GM19397 (cell line): ENCODE results near the gene GPR78.

Source experiments
- ATAC-seq: cut with Tn5 transposase; IDR thresholded peaks from one replicate; pipeline ENCODE4 v1.9.1; 2021; ENCODE audit warnings: mild to moderate bottlenecking, moderate library complexity; ENCODE audit not compliant: unreplicated experiment

Gene GPR78

GRCh38 chr4:8546766-8547107 lies 33.5 kb upstream of the GPR78 start:
- ATAC-seq = no peak

GRCh38 chr4:8547108-8547911 lies 32.9 kb upstream of the GPR78 start:
- ATAC-seq = no peak

DNA sequence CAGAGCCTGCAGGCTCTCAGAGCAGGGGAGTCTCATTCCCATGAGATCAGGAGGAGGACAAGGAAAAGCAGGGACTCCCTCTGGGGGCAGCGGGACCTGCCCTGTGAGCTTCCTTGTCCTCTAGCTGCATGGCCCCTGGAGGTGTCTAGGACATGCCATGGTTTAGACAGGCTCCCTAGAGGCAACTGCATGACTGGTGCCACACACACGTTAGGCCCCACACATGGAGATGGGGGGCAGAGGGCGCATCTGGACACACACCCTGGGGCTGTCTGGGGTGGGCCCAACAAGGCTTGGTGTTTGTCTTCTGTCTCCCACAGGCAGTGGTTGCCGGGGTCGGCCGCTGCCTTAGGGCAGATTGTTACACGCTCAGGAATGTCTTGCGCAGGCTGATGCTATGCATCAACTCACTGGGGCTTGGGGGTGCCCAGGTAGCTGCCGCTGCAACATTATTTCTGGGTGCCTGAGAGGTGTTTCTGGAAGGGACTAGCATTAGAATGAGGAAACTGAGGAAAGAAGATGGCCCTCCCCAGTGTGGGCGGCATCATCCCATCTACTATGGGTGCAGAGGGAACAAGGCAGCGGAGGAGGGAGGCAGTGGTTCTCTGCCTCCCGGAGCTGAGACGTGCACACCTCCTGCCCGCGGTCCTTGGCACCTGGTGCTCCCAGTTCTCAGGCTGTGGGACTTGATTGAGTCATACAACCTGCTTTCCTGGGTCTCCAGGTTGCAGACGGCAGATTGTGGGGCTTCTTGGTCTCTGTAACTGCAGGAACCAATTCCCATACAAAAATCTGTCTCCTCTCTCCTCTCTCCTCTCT lies 32.1 kb upstream of the GPR78 start:
- ATAC-seq = no peak

- no peak for ATAC-seq
Observed at GRCh38 chr4:8548731-8549351, 31.4 kb upstream of the GPR78 start.

GRCh38 chr4:8549352-8549931 lies 30.8 kb upstream of the GPR78 start:
- no peak for ATAC-seq

GRCh38 chr4:8550691-8551090 lies 29.5 kb upstream of the GPR78 start:
- no peak for ATAC-seq

DNA sequence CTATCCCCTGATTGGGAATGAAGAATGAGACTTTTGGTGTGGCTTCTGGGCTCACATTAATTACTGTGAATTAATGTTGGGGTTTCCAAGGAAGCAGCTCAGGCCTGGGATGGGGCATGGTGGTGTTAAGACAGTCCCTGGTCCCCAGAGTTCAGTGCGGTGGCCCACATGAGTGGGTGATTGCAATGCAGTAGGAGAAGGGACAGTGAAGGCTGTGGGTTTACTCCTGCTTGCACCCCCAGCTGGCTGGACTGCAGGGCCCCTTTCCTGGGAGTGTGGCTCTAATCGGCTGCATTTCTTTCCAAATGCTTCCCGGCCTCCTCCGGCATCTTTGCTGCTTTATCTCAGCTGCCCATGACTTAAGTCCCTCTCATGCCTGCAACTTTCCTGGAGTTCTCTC lies 28.2 kb upstream of the GPR78 start:
- ATAC-seq = no peak

GRCh38 chr4:8552581-8553205 lies 27.5 kb upstream of the GPR78 start:
- no peak for ATAC-seq

GRCh38 chr4:8553216-8553615 lies 27.0 kb upstream of the GPR78 start:
- no peak for ATAC-seq

DNA sequence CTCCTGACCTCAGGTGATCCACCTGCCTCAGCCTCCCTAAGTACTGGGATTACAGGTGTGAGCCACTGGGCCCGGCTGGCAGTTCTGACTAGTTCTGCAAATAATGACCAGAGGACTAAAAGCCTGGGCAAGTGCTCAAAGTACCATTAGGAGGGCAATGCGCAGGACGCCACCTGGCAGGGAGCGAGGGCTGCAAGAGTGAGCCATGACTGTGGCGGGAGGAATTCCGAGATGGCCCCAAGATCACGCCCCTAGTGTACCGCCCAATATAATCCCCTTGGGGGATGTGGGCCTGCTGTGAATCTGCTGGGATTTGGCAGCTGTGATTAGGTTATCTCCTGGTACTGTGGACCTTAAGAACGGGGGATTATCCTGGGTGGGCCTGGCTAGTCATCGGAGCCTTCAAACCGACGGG lies 26.2 kb upstream of the GPR78 start:
- no peak for ATAC-seq

GRCh38 chr4:8554555-8555100 lies 25.6 kb upstream of the GPR78 start:
- no peak for ATAC-seq

- no peak for ATAC-seq
Observed at GRCh38 chr4:8555716-8556115, 24.5 kb upstream of the GPR78 start.

DNA sequence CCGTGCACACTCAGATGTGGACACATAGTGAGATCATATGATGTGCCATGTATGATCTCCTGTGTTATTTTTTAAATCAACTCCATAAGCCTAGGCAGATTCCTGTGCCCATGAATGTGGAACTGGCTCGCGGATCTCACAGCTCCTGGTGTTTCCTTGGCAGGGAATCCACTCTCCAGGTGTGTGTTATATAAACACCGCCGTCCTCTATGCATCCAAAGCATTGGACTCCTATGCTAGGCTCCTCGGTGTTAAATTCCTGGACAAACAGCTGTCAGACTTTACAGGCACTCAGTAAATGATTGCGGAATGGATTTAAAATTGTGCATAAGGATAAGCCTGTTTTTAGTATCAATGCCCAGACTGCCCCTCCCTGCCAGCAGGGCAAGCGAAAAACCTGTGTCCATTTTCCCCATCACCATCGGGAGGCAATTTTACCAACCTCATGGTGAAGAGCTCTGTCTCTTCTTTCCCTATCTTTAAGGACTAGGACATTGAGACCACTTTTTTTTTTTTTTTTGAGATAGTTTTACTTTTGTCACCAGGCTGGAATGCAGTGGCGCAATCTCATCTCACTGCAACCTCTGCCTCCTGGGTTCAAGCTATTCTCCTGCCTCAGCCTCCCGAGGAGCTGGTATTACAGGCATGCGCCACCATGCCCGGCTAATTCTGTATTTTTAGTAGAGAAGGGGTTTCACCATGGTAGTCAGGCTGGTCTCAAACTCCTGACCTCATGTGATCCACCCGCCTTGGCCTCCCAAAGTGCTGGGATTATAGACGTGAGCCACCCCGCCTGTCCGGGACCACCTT lies 23.6 kb upstream of the GPR78 start:
- no peak for ATAC-seq

DNA sequence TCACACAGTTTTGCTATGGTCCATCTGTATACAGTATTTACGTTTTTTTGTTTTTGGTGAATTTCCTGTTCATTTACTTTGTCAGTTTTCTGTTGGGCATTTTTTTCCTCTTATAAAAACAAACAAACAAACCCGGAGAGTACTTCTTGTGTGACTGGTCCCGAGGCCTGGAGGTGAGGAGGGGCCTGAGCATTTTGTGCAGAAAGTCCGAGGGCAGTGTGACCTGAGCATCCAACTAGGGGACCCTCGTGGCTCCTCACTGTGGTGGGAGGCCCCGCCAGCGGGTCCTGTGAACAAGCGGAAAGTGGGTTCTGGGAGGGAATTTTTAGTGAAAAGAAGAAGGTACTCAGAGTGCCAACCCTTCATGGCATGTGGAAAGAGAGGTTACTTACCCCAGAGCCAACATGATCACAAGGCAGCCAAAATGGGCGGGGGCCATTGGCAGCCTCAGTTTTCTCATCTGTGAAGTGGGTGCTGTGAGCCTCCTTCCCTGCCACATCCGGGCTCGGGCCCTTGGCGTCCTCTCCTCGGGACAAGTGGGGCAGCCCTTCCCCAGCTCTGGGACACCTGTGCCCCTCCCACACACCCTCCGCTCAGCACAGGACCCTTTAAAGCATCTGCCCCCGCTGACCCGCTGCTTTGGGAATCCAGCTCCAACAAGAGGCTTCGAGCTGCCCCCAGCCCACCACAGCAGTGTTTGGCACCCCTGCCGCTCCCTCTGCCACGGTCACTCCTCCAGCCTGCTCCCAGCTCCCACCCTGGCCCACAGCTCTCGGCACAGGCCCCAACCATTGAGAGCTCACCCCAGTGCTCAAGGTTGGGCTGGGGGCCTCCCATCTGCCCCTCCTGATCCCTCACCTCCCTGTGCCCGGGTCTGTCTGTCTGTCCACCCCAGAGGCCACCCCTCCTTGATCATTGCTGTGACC lies 22.8 kb upstream of the GPR78 start:
- ATAC-seq = no peak

- no peak for ATAC-seq
Observed at GRCh38 chr4:8558080-8558960, 21.9 kb upstream of the GPR78 start.

DNA sequence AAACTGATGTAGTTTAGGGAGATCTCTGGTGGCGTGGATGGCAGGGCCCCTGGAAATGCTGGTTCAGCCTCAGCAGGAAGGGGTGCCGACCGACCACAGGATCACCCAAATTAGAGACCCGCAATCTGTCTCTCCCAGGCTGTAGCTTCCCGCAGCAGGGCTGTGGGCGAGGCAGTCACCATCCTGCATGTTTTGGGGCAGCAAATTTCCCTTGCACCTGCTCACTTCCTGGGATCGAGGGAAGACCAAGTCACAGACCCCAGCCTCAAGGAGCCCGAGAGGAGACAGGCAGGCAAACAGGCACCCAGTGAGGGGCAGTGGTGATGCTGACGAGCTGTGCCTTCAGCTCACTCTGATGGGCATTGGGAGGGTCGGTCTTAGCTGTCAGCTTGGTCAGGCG lies 21.2 kb upstream of the GPR78 start:
- no peak for ATAC-seq

DNA sequence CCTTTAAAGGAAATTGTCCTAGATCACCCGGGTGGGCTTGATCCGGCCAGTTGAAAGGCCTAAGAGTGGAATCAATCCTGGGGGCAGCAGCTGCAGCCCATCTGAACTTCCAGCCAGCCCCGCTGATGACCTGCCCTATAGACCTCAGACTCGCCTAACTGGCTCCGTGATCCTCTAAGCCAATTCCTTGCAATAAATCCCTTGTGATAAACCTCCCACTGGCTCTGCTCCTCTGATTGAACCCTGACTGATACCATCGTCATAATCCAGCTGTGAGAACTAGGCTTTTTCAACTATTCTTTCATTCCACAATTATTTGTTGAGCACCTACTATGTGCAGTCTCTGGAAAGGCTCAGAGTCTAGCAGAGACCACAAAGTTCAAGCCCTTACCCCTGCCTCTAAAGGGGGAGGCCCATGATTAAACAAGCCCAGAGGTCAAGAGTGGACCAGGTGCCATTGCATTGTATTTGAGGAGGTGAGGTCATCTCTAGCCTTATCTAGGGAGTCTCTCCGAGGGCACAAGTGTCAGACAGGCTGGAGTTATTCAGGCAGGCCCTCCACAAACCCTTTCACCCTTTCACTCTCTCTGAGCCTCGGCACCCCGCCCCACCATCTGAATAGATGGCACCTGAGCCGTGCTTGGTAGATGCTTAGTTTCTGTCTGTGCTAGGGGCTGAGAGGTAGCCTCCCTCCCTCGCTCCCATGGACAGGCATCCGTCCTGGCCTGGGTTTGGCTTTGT lies 20.5 kb upstream of the GPR78 start:
- no peak for ATAC-seq
